ENCODE measurements around the gene LONRF2.

DNA sequence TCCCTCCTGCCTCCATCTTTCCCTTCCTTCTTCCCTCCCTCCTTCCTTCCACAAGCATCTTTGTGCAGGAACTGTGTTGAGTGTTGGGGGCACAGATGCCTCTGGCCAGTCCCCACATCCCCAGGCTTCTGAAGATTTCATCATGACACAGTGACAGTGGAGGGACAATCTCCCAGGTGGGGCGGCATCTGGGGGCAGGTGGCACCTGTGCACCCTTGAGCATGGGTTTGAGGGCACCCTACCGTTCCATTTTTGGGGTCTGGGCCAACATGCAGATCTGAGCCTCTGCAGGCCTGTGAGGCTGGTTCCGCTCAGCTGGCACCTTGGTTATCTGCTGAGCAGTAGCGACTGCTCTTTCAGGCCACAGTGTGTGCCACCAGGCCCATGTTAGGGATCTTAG, 57.6 kb downstream of the LONRF2 start:
- TF ChIP-seq REST (IDR thresholded peaks at IDR 0.05; ENCODE audit: low read depth) (no peak), POLR2A (IDR thresholded peaks at IDR 0.05; ENCODE audit: borderline replicate concordance, extremely low read depth, insufficient read depth, insufficient read length) (no peak), CTCF (IDR thresholded peaks at IDR 0.05 in 2 of 3, conservative IDR thresholded peaks at IDR 0.05 in 1 of 3; ENCODE audit: borderline replicate concordance in 1 of 3, insufficient read depth in 1 of 3, low read depth in 2 of 3, low read length in 2 of 3) (no peak), SRF (IDR thresholded peaks at IDR 0.05; ENCODE audit: low read depth) (no peak), POLR2AphosphoS5 (IDR thresholded peaks at IDR 0.05; ENCODE audit: low read depth, low read length) (no peak), SP1 (IDR thresholded peaks at IDR 0.05; ENCODE audit: low read depth) (no peak), FOSL1 (IDR thresholded peaks at IDR 0.05; ENCODE audit: low read depth) (no peak)

Measured in HCT116 (cell line).